RWPE1 (cell line): Measurements from ENCODE around the gene SLC4A9.

Experiments
- CTCF ChIA-PET: fragments of 350-600 bp; sonication (Branson Sonifier 250); formaldehyde crosslinking; extraction: SDS; loops from one replicate; lab custom pipeline; 2021; lab: Yijun Ruan, JAX
- POLR2A ChIA-PET: fragments of 400-600 bp; formaldehyde crosslinking; extraction: SDS; loops from one replicate; lab custom pipeline; 2020; ENCODE audit warnings: antibody characterized with exemption; ENCODE audit not compliant: low non-redundant PET; lab: Yijun Ruan, JAX
- DNase-seq: peaks from one replicate; pipeline ENCODE4 v3.0.0; 2012; ENCODE audit warnings: low spot score
- H3K27ac ChIP-seq: fragments of 450-650 bp; 2 replicates; pipeline ENCODE4 v1.5.1; 2017
- TF ChIP-seq, protein P1 (sequence below): fragments of 450-650 bp; conservative IDR thresholded peaks from 2 replicates; pipeline ENCODE4 v1.5.1; 2017; ENCODE audit warnings: low read depth, mild to moderate bottlenecking

SLC4A9 gene

GRCh38 chr5:140361901-140362300, 1.9 kb downstream of the SLC4A9 start:
- no peak for DNase-seq
- no peak overlapping the region for H3K27ac ChIP-seq
- TF ChIP-seq, protein P1, sequence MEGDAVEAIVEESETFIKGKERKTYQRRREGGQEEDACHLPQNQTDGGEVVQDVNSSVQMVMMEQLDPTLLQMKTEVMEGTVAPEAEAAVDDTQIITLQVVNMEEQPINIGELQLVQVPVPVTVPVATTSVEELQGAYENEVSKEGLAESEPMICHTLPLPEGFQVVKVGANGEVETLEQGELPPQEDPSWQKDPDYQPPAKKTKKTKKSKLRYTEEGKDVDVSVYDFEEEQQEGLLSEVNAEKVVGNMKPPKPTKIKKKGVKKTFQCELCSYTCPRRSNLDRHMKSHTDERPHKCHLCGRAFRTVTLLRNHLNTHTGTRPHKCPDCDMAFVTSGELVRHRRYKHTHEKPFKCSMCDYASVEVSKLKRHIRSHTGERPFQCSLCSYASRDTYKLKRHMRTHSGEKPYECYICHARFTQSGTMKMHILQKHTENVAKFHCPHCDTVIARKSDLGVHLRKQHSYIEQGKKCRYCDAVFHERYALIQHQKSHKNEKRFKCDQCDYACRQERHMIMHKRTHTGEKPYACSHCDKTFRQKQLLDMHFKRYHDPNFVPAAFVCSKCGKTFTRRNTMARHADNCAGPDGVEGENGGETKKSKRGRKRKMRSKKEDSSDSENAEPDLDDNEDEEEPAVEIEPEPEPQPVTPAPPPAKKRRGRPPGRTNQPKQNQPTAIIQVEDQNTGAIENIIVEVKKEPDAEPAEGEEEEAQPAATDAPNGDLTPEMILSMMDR, result no peak
- POLR2A ChIA-PET, result no interaction called here
- CTCF ChIA-PET, result interaction anchor here (0.5 to 2.4 kb wide), 4 partner anchors 10 to 630 kb away, joined by 4 to 15 read pairs (median 4); no protein-coding TSS in a partner anchor

GRCh38 chr5:140362311-140362710, 2.3 kb downstream of the SLC4A9 start:
- CTCF ChIA-PET, result interaction anchor here (0.5 to 2.4 kb wide), 2 partner anchors 11 to 63 kb away, joined by 4 to 15 read pairs; no protein-coding TSS in a partner anchor
- POLR2A ChIA-PET, result no interaction called here
- no peak overlapping the region for H3K27ac ChIP-seq
- TF ChIP-seq, protein P1, result no peak
- DNase-seq, result no peak

DNA sequence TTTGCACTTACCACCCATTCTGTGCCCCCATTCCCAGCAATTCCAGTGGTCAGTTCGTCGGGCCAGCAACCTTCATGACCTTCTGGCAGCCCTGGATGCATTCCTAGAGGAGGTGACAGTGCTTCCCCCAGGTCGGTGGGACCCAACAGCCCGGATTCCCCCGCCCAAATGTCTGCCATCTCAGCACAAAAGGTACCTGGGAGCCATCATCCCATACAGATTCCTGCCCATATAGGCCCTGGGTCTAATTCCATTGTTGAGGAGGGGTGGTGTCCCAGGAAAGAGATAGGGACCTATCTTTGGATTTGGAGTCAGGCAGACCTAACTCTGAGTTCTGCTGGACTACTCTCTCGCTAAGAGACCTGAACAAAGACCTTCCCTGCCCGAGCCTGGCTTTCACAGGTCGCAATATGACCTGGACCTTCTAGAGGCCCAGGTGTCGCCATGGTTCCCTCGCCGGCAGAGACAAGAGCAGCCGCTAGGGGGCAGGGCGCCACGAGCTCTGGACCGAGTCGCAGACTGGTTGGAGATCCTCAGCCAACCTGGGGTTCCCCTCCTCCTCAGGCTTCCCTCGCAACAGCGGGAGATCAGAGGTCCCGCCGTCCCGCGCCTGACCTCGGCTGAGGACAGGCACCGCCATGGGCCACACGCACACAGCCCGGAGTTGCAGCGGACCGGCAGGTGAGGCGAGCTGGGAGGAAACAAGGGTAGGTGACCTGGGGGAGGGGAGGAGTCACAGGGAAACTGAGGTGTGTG, 3.1 kb downstream of the SLC4A9 start:
- POLR2A ChIA-PET, result interaction anchor here (0.5 kb wide), 1 partner anchor 343 kb away, joined by 4 read pairs; no protein-coding TSS in a partner anchor
- no peak overlapping the region for H3K27ac ChIP-seq
- CTCF ChIA-PET, result interaction anchor here (0.6 to 2.4 kb wide), 16 partner anchors 9 to 464 kb away, joined by 3 to 15 read pairs (median 4); no protein-coding TSS in a partner anchor
- DNase-seq, result peak; percentile 79
- TF ChIP-seq, protein P1, result peak; percentile 98

DNA sequence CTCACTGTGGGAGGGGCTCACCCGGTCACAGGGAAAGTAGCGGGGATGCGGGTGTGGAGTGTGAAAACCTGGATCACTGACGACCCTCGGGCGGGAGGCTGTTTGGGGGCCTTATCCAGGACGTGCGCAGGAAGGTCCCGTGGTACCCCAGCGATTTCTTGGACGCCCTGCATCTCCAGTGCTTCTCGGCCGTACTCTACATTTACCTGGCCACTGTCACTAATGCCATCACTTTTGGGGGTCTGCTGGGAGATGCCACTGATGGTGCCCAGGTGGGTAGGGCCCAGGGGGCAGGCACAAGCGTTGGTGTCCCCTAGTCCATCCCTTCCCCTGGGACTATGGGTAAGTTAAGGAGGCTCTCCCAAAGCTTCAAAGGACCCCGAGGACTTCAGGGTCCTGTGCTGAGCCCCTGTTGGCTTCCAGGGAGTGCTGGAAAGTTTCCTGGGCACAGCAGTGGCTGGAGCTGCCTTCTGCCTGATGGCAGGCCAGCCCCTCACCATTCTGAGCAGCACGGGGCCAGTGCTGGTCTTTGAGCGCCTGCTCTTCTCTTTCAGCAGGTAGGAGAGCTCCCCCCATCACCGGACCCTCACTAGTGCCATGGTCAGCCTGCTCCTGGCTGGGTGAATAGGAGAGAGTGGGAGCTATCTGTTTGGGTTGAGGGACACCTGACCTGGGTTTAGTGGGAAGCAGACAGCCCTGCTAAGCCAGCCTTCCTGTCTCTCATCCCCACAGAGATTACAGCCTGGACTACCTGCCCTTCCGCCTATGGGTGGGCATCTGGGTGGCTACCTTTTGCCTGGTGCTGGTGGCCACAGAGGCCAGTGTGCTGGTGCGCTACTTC, 3.9 kb downstream of the SLC4A9 start:
- ChIA-PET POLR2A (interaction anchor here (0.5 to 0.6 kb wide), 2 partner anchors 32 to 343 kb away, joined by 4 to 7 read pairs; no protein-coding TSS in a partner anchor), CTCF (interaction anchor here (0.6 to 2.4 kb wide), 16 partner anchors 9 to 463 kb away, joined by 3 to 15 read pairs (median 4); no protein-coding TSS in a partner anchor)
- TF ChIP-seq, protein P1, result no peak
- H3K27ac ChIP-seq, result no peak overlapping the region
- no peak for DNase-seq

DNA sequence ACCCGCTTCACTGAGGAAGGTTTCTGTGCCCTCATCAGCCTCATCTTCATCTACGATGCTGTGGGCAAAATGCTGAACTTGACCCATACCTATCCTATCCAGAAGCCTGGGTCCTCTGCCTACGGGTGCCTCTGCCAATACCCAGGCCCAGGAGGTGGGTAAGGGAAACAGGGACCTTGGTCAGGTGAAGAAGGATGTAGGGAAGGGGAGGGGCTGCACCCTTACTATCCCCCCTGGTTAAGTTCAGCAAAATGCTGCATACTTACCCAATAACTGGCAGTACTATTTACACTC, 4.4 kb downstream of the SLC4A9 start:
- TF ChIP-seq, protein P1, result no peak
- no peak overlapping the region for H3K27ac ChIP-seq
- ChIA-PET POLR2A (no interaction called here), CTCF (interaction anchor here (0.5 to 1.2 kb wide), 3 partner anchors 24 to 184 kb away, joined by 3 to 6 read pairs (median 4); no protein-coding TSS in a partner anchor)
- no peak for DNase-seq

- ChIA-PET CTCF (interaction anchor here (0.7 to 1.4 kb wide), 3 partner anchors 13 to 183 kb away, joined by 3 to 8 read pairs (median 4); no protein-coding TSS in a partner anchor), POLR2A (no interaction called here)
- DNase-seq, result no peak
- no peak overlapping the region for H3K27ac ChIP-seq
- TF ChIP-seq, protein P1, result no peak
These were observed 5.3 kb downstream of the SLC4A9 start for GRCh38 chr5:140365282-140365681.
